Measurements from ENCODE around the gene DYNC1H1.

- TF ChIP-seq CTCF (IDR thresholded peaks at IDR 0.05 in 4 of 5, conservative IDR thresholded peaks at IDR 0.05 in 1 of 5) (no peak), POLR2A (IDR thresholded peaks at IDR 0.05) (no peak)
These were observed 107.1 kb downstream of the DYNC1H1 start for GRCh38 chr14:102071283-102071998.
